ENCODE results near the gene CEP104.

GRCh38 chr1:3886691-3887090 lies 29.7 kb upstream of the CEP104 start:
- TF ChIP-seq ESRRG (CRISPR knock-in tag; IDR thresholded peaks at IDR 0.05) (no peak), ARNTL (CRISPR knock-in tag; IDR thresholded peaks at IDR 0.05; ENCODE audit: borderline replicate concordance, low read depth) (no peak), ZC3H10 (CRISPR knock-in tag; IDR thresholded peaks at IDR 0.05) (no peak), CSRNP3 (CRISPR knock-in tag; IDR thresholded peaks at IDR 0.05) (no peak), PATZ1 (CRISPR knock-in tag; IDR thresholded peaks at IDR 0.05; ENCODE audit: borderline replicate concordance) (no peak), CREB5 (CRISPR knock-in tag; IDR thresholded peaks at IDR 0.05; ENCODE audit: low read depth) (no peak), RARB (CRISPR knock-in tag; IDR thresholded peaks at IDR 0.05) (no peak), ZNF565 (CRISPR knock-in tag; conservative IDR thresholded peaks at IDR 0.05; ENCODE audit: low read depth) (no peak), OSR1 (CRISPR knock-in tag; IDR thresholded peaks at IDR 0.05) (no peak), POU6F1 (CRISPR knock-in tag; IDR thresholded peaks at IDR 0.05; ENCODE audit: borderline replicate concordance, low read depth) (no peak)
